Brain microvascular endothelial cell (primary cell): ENCODE measurements around the gene CHCHD6.

Source experiments
- DNase-seq: peaks from one replicate; pipeline ENCODE4 v3.0.0-alpha.2; 2020
- H3K27ac ChIP-seq: fragments of 250-450 bp; sonication (Bioruptor Pico); 2 replicates; pipeline ENCODE4 v1.5.1; 2020; ENCODE audit warnings: mild to moderate bottlenecking, moderate library complexity
- H3K27me3 ChIP-seq: fragments of 250-450 bp; sonication (Bioruptor Pico); replicated peaks from 2 replicates; pipeline ENCODE4 v1.5.1; 2020; ENCODE audit warnings: mild to moderate bottlenecking
- H3K36me3 ChIP-seq: fragments of 250-450 bp; sonication (Bioruptor Pico); replicated peaks from 2 replicates; pipeline ENCODE4 v1.5.1; 2020; ENCODE audit warnings: mild to moderate bottlenecking
- H3K4me3 ChIP-seq: 2 replicates; pipeline ENCODE4 v1.5.1; 2011; ENCODE audit warnings: low read depth, mild to moderate bottlenecking, control low read depth, low read length, moderate library complexity
- CTCF ChIP-seq: IDR thresholded peaks from 2 replicates; pipeline ENCODE4 v1.5.1; 2011; ENCODE audit warnings: low read depth, mild to moderate bottlenecking, moderate library complexity, low read length, control low read depth, inconsistent platforms; ENCODE audit errors: missing control alignments
- in situ Hi-C: cut with HindIII; loops from 2 replicates; pipeline ENCODE4 v1.10.0; 2017; ENCODE audit warnings: low sequenced_read_pairs, low pct_ligation_motif_present

The CHCHD6 gene

GRCh38 chr3:126816298-126816697 lies 112.3 kb downstream of the CHCHD6 start:
- Histone ChIP-seq H3K27me3 (no peaks in the 10 kb centered on the region), H3K36me3 (no peaks in the 10 kb centered on the region), H3K4me3 (no peak overlapping the region), H3K27ac (no peak overlapping the region)
- in situ Hi-C loops: no loop called here
- no peak for TF ChIP-seq CTCF
- no peak for DNase-seq

- no peak overlapping the region for H3K27ac ChIP-seq
- no peak for DNase-seq
- H3K27me3 ChIP-seq: no peaks in the 10 kb centered on the region
- TF ChIP-seq CTCF: no peak
- H3K36me3 ChIP-seq: no peaks in the 10 kb centered on the region
- in situ Hi-C loops: no loop called here
- H3K4me3 ChIP-seq: no peak overlapping the region
Measured at GRCh38 chr3:126816986-126817777, 113.1 kb downstream of the CHCHD6 start.

- in situ Hi-C loops: no loop called here
- Histone ChIP-seq H3K27ac (no peak overlapping the region), H3K4me3 (no peak overlapping the region), H3K36me3 (no peaks in the 10 kb centered on the region), H3K27me3 (no peaks in the 10 kb centered on the region)
- no peak for DNase-seq
- no peak for TF ChIP-seq CTCF
Measured at GRCh38 chr3:126817781-126818180, 113.7 kb downstream of the CHCHD6 start.

GRCh38 chr3:126818400-126819095 lies 114.5 kb downstream of the CHCHD6 start:
- Histone ChIP-seq H3K4me3 (no peak overlapping the region), H3K27ac (no peak overlapping the region), H3K27me3 (no peaks in the 10 kb centered on the region), H3K36me3 (no peaks in the 10 kb centered on the region)
- in situ Hi-C loops: no loop called here
- no peak for DNase-seq
- no peak for TF ChIP-seq CTCF

GRCh38 chr3:126826693-126827092 lies 122.7 kb downstream of the CHCHD6 start:
- DNase-seq: no peak
- no peak for TF ChIP-seq CTCF
- H3K27ac ChIP-seq: no peak overlapping the region

GRCh38 chr3:126827121-126827520 lies 123.1 kb downstream of the CHCHD6 start:
- DNase-seq: no peak
- in situ Hi-C loops: no loop called here
- no peaks in the 10 kb centered on the region for H3K36me3 ChIP-seq
- no peak for TF ChIP-seq CTCF
- H3K27ac ChIP-seq: no peak overlapping the region
- H3K4me3 ChIP-seq: no peak overlapping the region
- H3K27me3 ChIP-seq: no peaks in the 10 kb centered on the region

More at GRCh38 chr3:126826693-126827092, 122.7 kb downstream of the CHCHD6 start:
- in situ Hi-C loops: no loop called here
- no peaks in the 10 kb centered on the region for H3K27me3 ChIP-seq
- H3K36me3 ChIP-seq: no peaks in the 10 kb centered on the region
- no peak overlapping the region for H3K4me3 ChIP-seq
